Activated T-cell treated with anti-CD3 and anti-CD28 coated beads, Interleukin-2, amount 50 U/mL, for 72 hours (primary cell): ENCODE data around the gene PLIN4. TPM values are rescaled to one million over a fixed set of nuclear protein-coding genes. Genes with fewer than 3 reads are reported as not detected.

Source experiments
- ATAC-seq, 2 donors: fragments of 150-1000 bp; cut with Tn5 transposase; replicated peaks in 1 of 2; 2 replicates each; pipeline ENCODE4 v1.10.0; 2021; ENCODE audit warnings: moderate library complexity in 2 of 2, mild to moderate bottlenecking in 1 of 2
- DNase-seq, 2 donors: peaks; one replicate each; pipeline ENCODE4 v3.0.0; 2021 to 2022; ENCODE audit warnings: mixed read lengths in 1 of 2
- H3K27ac Mint-ChIP-seq: one replicate; pipeline ENCODE4 v1.8.0; 2022; ENCODE audit warnings: mild to moderate bottlenecking, moderate library complexity, mixed read lengths
- H3K27me3 Mint-ChIP-seq: one replicate; pipeline ENCODE4 v1.8.0; 2022; ENCODE audit warnings: low read depth, mixed read lengths
- H3K36me3 Mint-ChIP-seq, 2 donors: one replicate each; pipeline ENCODE4 v1.8.0; 2022; ENCODE audit warnings: mixed read lengths in 2 of 2, mild to moderate bottlenecking in 1 of 2; ENCODE audit not compliant: insufficient read depth in 2 of 2
- H3K4me1 Mint-ChIP-seq: one replicate; pipeline ENCODE4 v1.8.0; 2022; ENCODE audit warnings: low read depth, mixed read lengths
- H3K4me3 Mint-ChIP-seq, 2 donors: one replicate each; pipeline ENCODE4 v1.8.0; 2022; ENCODE audit warnings: mild to moderate bottlenecking in 2 of 2, mixed read lengths in 2 of 2, moderate library complexity in 2 of 2
- H3K9me3 Mint-ChIP-seq, 2 donors: one replicate each; pipeline ENCODE4 v1.8.0; 2022; ENCODE audit warnings: mixed read lengths in 2 of 2
- total RNA-seq, 2 donors: library from RNA; stranded (reverse); gene quantifications; one replicate each; pipeline ENCODE4 v1.2.3, GENCODE V29; 2022

PLIN4 gene
- total RNA-seq, 2 donors from 2014 or later, result 0.05 to 0.12 TPM

DNA sequence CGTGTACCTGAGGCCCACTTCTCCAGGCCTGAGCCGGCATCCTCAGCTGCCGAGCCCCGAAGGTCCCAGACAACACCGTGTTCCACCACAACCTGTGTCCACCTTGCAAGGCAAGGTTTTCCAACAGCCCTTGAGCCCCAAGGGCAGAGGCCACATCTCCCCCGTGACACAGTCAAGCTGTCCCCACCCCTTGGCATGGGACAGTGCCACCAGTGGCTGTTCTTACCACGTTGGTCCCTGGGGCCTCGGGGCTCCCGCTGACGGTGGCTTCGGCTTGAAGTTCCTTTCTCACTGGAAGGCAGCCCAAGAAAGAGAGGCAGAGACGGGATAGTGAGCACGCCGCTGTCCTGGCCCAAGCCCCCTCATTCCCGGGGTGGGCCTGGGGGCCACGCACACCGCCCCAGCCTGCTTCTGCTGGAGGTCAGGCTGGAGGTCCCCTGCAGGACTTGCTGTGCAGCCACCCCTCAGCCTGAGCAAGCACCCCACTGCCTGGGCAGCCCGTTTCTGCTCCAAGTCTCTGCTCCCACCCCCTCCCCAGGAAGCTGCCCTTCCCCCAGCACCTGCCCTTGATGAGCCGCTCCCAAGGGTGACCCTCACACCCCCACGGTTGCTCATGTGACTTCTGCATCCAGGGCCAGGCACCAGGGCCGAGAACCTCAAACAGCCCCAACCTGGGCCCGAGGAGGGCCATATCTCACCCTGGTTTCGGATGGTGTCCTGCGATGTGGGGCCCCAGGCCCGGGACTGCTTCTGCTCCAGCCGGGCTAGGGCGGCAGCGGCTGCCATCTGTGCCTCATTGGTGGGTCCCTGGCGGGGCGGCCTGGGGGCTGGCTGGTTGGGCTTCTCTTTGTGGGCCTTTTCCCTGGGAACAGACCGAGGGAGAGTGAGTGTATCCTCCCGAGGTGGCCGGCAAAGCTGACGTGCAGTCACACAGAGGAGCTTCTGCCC is 64.8 kb downstream of the PLIN4 start:
- Mint-ChIP-seq H3K9me3 (no peaks in the 10 kb centered on the region), H3K4me1 (peaks cover 12% of the 10 kb centered on the region), H3K27ac (no peak overlapping the region), H3K27me3 (no peaks in the 10 kb centered on the region), H3K36me3 (peaks cover 3 to 5% of the 10 kb centered on the region in 2 donors), H3K4me3 (no peak overlapping the region)
- no peak for DNase-seq
- ATAC-seq, result no peak

DNA sequence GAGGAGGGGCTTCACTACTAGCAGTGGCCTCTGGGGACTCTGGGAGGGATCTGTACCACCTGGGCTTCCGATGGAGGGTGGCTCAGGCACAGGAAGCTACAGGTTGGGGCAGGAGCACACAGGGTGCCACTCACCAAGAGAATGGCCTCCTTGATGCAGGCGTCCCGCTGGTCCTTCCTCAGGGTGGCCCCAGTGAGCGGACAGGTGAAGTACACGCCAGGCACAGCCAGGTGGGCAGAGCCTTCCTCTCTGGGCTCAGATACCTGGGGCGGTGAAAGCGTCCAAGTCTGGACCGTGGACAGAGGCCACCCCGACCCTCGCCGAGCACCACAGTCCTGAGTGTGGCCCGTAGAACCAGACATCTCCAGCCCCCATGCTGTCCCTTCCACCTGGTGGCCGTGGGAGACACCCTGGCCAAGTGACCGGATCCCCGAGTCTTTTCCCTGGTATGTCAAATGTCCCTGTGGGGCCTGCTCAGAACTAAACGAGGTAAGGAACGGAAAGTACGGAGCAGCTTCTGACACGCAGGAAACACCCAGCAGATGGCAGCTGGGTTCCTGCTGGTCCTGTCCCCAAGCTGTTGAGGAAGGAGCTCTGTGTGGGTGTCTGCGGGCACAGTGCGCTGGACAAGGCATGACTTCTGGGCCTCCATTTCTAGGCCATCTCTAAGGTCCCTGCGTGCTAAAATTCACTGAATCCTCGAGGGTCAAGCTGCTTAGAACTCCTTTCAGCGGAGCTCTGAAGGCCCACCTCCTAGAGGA is 65.9 kb downstream of the PLIN4 start:
- ATAC-seq (no peak), DNase-seq (no peak)
- H3K4me1 Mint-ChIP-seq, result peaks cover 12% of the 10 kb centered on the region
- no peak overlapping the region for H3K27ac Mint-ChIP-seq
- no peaks in the 10 kb centered on the region for H3K9me3 Mint-ChIP-seq
- H3K4me3 Mint-ChIP-seq, result no peak overlapping the region
- no peaks in the 10 kb centered on the region for H3K27me3 Mint-ChIP-seq
- peaks cover 0 to 3% of the 10 kb centered on the region in 2 donors for H3K36me3 Mint-ChIP-seq

Other genes starting within 250 kb of the PLIN4 start
- not detected for gene SHD, start 239.2 kb downstream of the PLIN4 start, total RNA-seq
- 10 to 100 TPM; 19.8 to 29.1 TPM for gene TMIGD2, start 216.1 kb downstream of the PLIN4 start, total RNA-seq
- gene FSD1, start 213.9 kb downstream of the PLIN4 start, total RNA-seq, result 10 to 100 TPM; 17.1 to 22.8 TPM
- gene STAP2, start 179.7 kb downstream of the PLIN4 start, total RNA-seq, result 10 to 100 TPM in 1 of 2 donors, 1 to 10 TPM in 1; 8.3 to 10.0 TPM
- 10 to 100 TPM in 1 of 2 donors, 1 to 10 TPM in 1; 9.7 to 10.3 TPM for gene MPND, start 174.9 kb downstream of the PLIN4 start, total RNA-seq
- gene SH3GL1, start 117.9 kb downstream of the PLIN4 start, total RNA-seq, result 10 to 100 TPM; 40.6 TPM
- gene CHAF1A, start 115.8 kb downstream of the PLIN4 start, total RNA-seq, result 10 to 100 TPM; 74.0 to 79.7 TPM
- gene UBXN6, start 60.7 kb downstream of the PLIN4 start, total RNA-seq, result 10 to 100 TPM; 55.2 to 61.3 TPM
- gene HDGFL2, start 46.2 kb downstream of the PLIN4 start, total RNA-seq, result 10 to 100 TPM; 48.5 to 58.9 TPM
- gene PLIN5, start 16.7 kb upstream of the PLIN4 start, total RNA-seq, result under 1 TPM; 0.24 to 0.81 TPM
- 1 to 10 TPM in 1 of 2 donors, under 1 TPM in 1; 0.67 to 2.3 TPM for gene LRG1, start 21.6 kb upstream of the PLIN4 start, total RNA-seq
- gene SEMA6B, start 41.2 kb upstream of the PLIN4 start, total RNA-seq, result under 1 TPM; 0.05 to 0.19 TPM
- 10 to 100 TPM; 22.1 to 25.7 TPM for gene TNFAIP8L1, start 121.0 kb upstream of the PLIN4 start, total RNA-seq
- gene MYDGF, start 151.9 kb upstream of the PLIN4 start, total RNA-seq, result 10 to 100 TPM; 51.9 to 78.8 TPM
- gene DPP9, start 205.4 kb upstream of the PLIN4 start, total RNA-seq, result 10 to 100 TPM; 58.8 to 61.0 TPM